Amniotic epithelial cell (primary cell): ENCODE measurements around the gene CLSTN2.

Experiments
- DNase-seq: peaks from one replicate; pipeline ENCODE4 v3.0.0-alpha.2; 2010; ENCODE audit warnings: low read depth

The CLSTN2 gene

DNA sequence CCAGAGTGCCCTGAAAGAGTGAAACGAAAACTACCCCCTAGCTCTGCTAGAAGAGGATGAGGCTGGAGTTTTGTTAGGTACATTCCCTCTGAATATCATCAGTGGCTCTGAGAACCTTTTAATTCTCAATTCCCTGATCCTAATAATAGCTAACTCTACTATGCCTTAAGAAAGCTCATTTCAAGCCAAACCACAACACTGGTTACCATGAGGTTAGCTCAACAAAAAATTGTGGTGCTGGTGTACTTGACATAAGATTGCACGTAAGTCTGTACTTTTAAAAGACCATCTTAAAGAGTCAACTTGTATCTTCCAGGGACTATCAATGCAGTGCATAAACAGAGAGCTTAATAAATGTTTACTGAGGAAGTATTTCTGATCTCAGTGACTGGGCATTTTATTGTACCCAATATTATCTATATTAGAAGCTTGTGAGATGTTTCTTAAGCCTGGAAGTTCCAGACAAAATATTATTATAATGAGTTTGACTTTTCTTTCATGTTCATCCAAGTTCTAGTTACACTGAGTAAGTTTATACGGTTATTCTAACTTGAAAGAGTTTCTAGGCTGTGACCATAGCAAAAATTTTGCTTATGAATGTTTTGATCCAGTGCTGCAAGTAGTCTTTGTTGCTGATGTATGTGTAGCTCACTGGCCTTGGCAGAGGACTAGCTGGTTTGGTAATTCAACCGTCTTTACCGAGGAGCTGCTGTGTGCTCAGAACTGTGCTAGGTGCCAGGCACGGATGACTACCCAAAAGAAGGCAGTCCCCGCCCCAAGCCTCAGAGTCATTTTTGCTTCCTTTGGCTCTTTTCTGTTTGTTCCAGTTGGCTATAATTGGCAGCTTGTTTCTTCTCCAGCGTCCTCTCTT, 408.5 kb downstream of the CLSTN2 start:
- DNase-seq, result no peak

DNA sequence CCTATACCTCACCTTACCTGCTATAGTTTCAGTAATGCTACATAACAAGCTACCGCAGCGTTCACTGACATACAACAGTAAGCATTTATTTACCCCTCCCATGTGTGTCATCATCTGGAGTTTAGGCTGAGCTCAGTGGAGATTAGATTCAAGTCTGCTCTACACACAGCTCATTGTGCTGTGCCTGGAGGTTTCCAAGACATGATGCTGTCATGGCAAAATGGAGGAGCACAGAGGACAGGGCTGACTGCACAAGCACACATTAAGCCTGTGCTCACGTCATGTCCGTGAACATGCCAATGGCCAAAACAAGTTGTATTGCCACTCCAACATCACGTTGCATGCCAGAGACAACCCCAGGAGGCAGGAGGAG, 409.1 kb downstream of the CLSTN2 start:
- DNase-seq, result no peak

DNA sequence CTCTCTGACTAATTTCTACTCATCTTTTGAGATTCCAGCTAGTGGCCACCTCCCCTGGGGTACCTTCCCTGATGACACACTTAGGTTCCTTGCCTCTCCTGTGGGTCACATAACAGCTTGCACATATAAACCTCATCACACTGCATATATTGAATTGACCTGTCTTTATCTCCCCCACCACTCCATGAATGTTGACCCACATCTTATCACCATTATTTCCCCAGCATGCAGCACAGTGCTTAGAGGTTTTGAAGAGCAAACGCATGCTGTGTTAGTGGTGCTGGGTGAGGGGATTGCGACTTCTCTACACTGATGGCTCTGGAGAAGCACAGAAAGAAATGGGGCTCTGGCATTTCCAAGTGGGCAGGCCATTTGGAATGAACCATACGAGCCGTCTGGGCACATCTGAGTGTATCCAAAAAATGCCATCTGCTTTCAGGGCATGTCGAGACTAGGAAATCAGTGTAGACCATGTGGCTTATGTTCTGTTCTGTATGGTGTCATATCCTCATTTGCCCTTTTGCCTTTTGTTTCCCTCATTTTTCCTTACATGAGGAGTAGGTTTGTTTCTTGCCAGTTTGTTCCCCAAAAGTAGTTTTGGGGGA, 409.7 kb downstream of the CLSTN2 start:
- DNase-seq, result no peak

DNA sequence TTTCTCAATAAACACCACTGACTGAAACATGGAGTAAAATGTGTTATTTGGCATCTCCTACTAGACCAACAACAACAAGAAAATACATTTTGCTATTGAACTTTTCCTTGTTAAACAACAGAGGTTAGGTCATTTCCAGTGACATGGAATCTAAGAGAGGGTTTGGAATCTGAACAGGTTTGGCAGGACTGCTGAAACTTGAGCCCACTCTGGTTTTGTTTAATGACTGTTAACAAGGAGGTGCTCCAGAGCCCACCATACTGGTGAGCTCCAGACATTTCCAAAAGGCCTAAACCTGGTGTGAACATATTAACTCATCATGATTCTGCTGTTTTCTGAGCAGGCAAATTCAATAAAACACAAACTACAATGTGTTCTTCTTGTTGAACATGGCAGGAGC, 412.2 kb downstream of the CLSTN2 start:
- DNase-seq, result no peak

DNA sequence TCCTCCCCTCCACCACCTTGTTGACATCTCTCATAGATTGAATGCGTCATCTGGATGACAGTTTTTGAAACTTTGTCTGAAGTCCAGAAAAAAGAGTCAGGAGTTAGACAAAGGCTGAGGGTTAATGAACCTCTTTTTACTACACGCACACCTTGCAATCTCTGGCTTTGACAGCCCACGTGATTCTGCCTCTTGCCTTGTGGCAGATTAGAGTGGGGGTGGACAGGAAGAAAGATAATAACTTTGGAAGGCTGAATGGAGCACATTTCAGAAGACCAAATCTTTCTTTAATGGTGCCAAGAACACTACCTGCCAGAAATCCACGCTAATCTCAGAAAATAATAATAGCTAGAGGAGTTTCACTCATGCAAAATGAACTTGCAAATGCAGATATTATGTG, 415.0 kb downstream of the CLSTN2 start:
- DNase-seq, result no peak

DNA sequence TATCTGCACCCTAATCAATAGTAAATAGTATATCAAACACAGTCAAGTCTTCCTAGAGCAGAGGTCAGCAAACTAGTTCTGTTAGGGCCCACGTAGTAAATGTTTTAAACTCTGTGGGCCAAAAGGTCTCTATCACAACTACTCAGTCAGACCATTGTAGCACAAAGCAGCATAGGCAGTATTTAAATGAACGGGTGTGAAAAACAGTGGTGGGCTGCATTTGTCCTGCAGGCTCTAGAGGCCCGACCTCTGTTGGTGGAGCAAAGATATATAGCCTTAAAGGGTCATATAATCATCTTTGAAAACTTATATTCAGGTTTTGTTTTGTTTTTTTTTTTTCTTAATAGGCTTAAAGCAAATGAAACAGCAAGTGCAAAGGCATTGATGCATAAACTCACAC, 416.5 kb downstream of the CLSTN2 start:
- DNase-seq, result no peak

DNA sequence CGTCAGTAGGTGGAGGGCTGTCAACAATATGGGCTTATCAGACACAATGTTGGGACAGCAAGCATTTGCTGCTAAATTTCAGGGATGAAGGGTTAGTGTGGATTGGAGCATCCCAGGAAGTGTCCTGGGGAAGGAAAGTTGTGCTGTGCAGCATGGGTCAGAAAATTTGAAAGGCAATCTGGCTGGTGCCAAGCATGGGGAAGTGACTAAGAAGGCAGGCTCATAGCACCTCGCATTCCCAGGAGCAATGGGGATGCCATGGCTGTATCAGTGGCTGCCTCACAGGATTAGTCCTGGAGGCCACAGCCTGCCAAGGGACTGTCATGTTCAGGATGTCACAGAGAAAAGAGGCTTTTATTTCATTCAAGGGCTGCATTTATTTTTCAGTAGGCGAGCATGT, 420.5 kb downstream of the CLSTN2 start:
- no peak for DNase-seq

DNA sequence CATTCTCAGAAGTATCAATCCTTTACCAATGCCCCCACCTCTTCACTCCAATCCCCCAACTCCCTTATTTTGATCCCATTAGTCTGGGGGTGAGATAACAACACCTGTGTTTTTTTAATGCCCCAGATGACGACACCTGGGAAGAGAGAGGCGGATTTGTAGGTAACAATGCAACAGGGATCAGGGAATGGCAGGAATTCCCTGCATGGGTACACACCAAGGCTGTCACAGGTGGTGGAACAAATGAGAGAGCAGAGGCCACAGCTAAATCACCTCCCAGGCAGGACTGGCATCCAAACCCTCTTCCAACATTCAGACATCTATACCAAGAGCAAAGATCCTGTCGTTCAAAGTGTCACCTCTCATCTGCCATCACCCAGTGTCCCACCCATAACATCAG, 423.7 kb downstream of the CLSTN2 start:
- DNase-seq, result no peak

DNA sequence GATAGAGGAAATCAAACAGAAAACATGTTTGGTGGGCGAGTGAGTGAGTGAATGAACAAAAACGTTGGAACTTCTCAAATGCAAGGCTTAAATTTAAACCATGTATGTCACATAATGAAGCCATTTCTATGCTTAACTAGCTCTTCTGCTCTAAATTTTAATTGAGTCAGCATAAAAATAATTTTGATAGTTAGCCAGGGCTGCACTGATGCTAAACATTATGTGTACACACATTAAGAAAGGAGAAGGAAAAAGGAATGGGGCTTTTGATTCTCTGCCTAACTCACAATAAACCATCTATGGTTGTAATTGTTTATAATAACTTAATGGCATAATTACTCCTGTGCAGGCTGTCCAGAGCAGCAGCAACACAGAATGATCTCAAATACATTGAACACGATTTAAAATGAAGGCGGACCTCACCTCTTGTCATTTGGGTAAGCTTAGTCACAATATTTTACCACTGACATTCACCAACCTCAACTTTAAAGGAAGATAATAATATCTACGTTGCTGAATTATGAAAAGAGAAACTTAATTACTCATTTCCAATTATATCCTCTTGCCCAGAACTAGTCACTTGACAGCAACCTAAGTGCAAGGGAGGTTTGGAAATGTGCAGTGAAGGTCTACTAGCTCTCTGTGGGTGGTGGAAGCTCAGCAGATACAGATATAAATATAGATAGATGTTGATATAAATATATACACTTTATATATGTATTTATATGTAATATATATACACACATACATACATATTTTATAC, 424.4 kb downstream of the CLSTN2 start:
- DNase-seq, result no peak

DNA sequence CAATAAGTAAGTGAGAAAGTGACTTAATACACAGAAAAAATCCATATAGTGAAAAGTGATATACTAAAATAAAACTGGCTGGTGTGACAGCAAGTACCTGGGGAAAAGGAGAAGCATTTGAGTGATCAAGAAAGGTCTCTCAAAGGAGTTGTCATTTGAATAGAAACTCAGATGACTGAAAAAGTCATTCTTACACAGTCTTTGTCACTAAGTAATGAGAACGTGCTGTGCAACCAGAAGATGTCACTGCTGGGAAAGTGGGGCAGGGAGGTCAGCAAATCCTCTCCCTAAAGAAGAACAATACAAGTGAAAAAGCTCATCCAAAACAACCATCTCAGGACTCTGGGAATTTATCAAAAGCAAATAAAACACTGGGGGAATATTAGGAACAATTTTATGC, 425.3 kb downstream of the CLSTN2 start:
- DNase-seq, result no peak

DNA sequence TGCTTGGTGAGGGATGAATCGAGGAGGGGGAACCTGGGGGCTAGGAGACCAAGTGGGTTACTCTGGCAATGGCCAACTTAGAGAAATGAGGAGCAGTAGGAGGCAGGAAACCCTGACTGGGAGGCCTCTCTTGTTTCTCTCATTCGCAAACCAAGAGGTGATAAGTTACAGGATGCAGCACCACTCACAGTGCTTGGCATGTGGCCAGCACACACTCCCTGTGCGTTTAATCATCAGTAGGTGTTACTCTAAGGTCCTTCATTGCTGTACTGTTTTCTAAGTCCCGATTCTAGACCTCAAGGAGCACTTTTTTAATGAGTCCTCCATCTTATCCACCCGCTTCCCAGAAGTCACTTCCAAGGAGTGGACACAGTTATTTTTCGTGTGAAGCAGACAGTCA, 428.8 kb downstream of the CLSTN2 start:
- no peak for DNase-seq

DNA sequence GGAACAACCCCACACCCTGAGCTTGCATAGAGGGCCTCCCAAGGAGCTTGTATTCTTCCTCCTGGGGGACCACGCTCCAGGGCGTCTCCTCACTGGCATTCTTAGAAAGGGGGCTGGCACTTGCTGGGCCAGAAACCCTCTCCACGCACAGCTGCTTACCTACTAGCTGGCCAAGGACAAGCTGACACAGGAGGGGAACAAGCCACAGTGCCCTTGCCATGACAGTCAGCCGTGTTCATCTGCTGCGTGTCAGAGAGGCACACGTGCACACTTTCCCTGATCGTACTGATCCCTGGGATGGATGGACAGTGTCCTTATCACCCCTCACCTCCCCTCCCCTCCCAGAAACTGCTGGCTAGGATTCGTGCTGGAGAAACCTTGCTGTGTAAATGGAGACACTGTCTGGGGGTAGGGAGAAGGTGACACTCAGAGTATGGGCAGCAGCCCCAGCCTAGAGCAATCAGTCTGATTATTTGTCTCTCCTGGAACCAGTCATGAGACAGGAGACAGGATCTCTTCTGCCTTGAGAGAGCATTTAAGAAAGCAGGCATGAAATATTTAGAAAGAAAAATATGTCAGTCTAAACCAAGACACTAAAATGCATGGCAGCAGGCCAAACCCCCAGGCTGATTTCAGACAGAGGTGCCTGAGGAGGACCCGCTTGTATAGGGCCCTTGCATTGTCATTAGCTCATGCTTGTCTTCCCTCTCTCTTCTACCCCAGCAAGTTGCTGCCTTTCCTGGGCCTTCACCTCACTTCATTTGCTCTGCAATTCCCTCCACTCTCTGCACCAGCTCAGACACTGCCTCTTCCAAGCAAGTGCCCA, 431.1 kb downstream of the CLSTN2 start:
- no peak for DNase-seq

DNA sequence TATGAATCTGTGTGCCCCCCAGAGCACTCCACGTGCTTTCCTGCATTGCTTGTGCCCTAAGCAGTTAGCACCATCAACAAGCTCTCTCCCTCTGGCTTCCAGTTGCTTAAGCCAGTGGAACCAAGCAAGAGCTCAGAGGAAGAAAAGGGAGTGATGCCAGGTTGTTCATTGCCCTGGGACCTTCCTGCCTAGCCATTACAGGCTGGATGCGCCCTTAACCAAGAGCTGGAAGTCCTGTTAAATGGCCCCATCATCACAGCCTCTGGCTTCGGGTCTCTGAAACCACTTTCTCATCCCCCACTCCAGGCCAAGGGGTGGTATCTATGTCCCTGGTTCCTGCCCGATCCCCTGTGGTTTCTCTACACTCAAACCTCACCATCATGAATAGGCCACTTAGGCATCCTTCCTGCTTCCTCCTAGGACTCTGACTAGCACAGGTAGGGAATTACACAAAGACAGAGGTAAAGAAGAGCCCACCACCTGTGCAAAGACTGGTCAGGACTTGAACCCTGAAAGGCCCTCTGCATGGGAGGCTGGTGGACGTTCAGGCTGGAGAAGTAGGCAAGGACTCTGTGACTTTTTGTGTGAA, 433.3 kb downstream of the CLSTN2 start:
- no peak for DNase-seq

DNA sequence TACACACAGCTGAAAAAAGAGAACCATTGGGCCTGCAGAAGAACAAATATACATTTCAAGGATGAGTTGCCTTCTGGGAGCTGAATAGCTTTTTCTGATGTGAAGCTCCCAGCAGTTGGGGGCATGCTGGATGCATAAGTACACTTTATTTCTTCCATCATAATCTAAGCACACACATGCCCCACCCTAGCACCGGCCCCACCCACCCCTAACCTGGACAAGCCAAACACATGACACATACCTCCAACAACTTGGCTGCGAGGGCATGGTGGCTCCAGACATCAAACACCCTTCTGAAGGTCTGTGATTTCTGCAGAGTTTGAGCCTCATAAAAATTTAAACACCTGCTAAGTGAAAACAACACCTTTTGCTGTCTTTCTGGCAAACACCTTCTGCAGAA, 435.7 kb downstream of the CLSTN2 start:
- no peak for DNase-seq

DNA sequence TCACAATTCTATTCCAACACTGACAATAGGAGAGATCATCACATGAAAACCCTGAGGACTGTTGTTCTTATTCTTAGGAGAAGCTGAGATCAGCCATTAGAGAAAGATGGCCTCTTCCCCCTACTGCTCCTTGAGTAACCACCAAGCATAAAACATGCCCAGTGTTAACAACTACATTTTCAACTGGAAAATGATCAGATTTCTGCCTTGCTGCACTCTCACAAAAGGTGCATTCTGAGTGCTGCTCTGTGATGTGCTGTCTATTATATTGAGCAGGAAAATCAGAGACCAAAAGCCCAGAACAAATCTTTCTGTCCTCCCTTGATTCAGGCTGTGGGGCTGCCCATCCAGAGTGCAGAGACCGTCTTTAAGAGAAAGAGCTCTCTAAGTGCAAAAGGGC, 438.2 kb downstream of the CLSTN2 start:
- DNase-seq, result no peak

DNA sequence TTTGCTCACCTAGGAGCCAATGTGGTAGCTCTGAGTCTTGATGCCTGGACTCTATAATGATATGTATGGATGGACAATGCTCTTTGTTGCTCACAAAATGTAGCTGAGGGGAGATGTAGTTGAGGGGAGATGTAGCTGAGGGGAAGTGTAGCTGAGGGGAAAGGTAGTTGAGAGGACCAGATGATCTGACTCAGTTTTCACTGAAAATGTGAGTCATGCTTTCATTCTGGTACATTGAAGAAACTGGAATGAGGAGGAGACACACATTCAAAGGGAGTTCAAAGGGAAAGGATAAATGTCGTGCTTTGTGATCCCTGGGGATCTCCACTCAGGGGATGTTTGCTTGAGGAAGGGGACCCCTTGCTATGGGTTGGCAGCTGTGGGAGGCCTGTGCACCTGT, 440.0 kb downstream of the CLSTN2 start:
- no peak for DNase-seq

DNA sequence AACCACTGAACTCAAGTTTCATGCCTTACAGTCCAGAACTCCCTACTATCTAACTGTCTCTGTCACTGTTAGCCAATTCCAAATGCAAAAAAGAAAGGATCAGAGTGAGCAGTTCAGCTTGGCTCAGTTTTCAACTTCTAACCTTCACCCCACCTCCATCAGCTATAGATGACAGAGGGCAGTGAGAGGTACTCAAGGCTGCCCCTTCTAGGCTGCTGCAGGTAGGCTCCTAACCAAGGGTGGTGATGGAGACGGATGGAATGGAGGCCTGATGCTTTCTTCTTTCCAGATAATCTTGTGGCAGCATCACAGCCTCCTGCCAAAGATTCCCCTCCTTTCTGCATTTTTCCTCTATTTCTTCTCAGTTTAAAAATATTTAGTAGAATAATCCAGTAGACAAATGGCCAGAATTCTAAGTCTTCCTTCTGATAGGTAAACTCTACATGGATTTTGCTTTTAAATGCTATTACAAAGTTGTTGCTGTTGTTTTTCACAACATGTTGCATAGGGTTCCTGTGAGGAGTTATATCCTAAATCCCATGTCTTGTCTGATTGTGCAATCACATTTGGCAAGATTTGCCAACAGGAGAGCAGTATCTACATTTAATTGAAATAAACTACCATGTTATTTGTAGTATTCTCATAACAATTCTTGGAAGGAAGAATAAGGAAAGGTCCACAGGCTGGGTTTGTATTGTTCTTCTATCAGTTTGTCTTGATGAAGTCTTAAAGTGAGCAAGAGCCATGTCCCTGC, 441.3 kb downstream of the CLSTN2 start:
- no peak for DNase-seq

DNA sequence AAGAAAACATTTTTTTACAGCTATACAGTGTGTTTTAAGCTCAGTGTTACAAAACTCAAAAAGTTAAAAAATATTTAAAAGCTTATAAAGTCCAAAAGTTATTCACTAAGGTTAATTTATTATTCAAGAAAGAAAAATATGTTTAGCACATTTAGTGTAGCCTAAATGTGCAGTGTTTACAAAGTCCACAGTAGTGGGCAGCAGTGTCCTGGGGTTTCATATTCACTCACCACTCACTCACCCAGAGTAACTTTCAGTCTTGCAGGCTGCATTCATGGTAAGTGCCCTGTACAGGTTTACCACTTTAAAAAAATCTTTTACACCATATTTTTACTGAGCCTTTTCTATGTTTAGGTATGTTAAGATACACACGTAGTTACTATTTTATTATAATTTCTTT, 442.7 kb downstream of the CLSTN2 start:
- no peak for DNase-seq

DNA sequence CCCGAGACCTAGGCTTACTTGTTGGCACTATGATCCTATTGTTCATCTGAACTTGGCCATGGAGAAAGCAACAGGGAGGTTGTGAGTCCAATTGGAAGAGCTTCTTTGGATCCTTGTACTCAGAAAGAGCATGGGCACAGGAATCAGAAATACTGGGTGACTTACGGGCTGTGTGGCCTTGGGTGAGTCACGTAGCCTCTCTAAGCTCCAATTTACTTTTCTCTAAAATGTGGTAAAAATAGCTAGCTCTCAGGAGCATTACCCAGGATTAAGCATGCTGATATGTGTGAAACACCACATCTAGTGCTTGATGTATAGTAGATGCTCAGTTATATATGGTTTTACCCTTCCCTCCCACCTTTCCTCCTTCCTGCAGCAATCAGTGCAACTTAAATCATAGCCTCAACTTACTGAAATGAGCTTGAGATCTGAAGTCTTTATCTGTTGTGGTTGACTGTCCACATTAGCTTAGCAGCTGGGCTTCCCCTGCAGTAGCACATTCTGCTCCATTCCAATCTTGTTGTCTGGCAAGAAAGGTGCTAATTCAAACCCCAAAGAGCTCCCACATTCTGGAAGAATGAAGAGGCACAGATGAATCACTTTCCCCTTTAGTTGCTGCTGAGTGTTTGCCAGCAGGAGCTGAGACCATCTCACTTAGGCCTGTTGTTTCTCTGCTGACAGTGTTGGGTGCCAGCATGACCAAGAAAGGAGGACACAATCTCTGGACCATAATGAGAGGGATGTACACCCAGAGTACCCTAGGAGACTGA, 443.8 kb downstream of the CLSTN2 start:
- DNase-seq, result peak; percentile 4

DNA sequence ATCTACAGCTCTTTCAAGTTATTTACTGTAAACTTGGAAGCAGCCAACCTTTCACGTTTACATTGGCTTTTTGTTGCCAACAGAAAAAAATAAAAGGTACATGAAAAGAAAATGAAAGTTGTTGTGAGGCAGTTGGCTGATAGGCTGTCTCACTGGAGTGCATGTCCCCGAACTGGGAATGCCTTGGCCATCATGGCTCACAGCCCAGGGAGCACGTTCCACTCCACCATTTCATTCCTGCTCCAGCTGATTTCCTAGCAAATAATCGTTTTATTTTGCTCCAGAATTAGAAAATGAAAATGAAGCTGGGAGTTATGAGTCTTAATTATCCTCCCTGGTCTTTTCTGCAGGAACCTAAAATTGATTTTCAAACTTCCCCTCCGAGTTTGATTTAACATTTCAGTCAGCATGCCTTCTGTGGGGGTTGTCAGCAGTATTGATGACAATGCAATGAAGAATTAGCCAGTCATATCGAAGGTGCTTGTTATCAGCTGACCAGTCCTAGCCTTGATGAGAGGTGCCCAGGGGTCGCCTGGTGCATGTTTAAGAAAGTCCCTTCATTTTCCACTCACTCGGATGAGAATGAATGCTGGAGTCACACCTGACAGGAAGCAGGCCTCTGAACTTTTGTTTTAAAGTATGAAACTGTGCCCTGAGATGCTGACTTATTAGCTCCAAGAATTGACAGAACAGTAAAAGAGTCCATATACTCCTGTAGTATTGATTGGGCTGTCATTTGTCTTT, 449.2 kb downstream of the CLSTN2 start:
- DNase-seq, result no peak
